ENCODE measurements around the gene HAVCR2. TPM values are rescaled to one million over a fixed set of nuclear protein-coding genes. Genes with fewer than 3 reads are reported as not detected.

HAVCR2 gene
- total and polyA plus RNA-seq, 10 of the 15 experiments (the other 5 are each of a cell fraction or from before 2014, with no cell fraction given): 5.2 to 7.5 (median 6.9) TPM

- FAIRE-seq (no peak), DNase-seq (ENCODE audit: low read depth, low spot score) (no peak), ATAC-seq (no peak)
- ChIA-PET RAD21 (ENCODE audit: unreplicated experiment) (interaction anchor here (2.0 kb wide), 1 partner anchor 9 kb away, joined by 8 read pairs; no protein-coding TSS in a partner anchor), POLR2A (interaction anchor here (0.6 to 1.3 kb wide), 2 partner anchors 116 to 187 kb away, joined by 3 read pairs; no protein-coding TSS in a partner anchor), SMC1A (ENCODE audit: uncharacterized antibody, unreplicated experiment) (interaction anchor here (0.6 to 2.0 kb wide), 5 partner anchors 8 to 25 kb away, joined by 3 to 9 read pairs (median 3); no protein-coding TSS in a partner anchor), CTCF (interaction anchor here (1.4 kb wide), 2 partner anchors 9 to 15 kb away, joined by 3 to 5 read pairs; no protein-coding TSS in a partner anchor)
- no peaks in the 10 kb centered on the region; the same call in none of the 2 replicates for H3K79me2 ChIP-seq (ENCODE audit: control insufficient read depth, insufficient read depth, low read length)
- whole genome bisulfite sequencing (ENCODE audit: insufficient coverage, insufficient replicate concordance, low lambda C conversion rate, missing lambda C conversion rate): 100% methylated on average over 3 of the region's 3 CpGs
- peaks cover 12% of the 10 kb centered on the region for H3K4me1 ChIP-seq (ENCODE audit: control insufficient read depth, insufficient read depth, low read length)
- peak overlapping the region; percentile 39; the same call in 1 of the 2 replicates for H3K4me2 ChIP-seq (ENCODE audit: control insufficient read depth, insufficient read depth)
- H3K36me3 ChIP-seq (ENCODE audit: control insufficient read depth in 2 of 2, insufficient read depth in 2 of 2, low read length in 1 of 2): no peaks in the 10 kb centered on the region
- in situ Hi-C loops (cut with MboI): no loop called here
- no peaks in the 10 kb centered on the region for H3K27me3 ChIP-seq (replicated peaks in 1 of 2; ENCODE audit: control insufficient read depth in 2 of 2, insufficient read depth in 2 of 2, low read length in 1 of 2)
- no peak for TF ChIP-seq FOS (IDR thresholded peaks at IDR 0.05; ENCODE audit: borderline replicate concordance, extremely low read depth, insufficient read length)
- no peak for TF ChIP-seq PAX5 (IDR thresholded peaks at IDR 0.05; ENCODE audit: borderline replicate concordance, low read depth, low read length)
- no peak for TF ChIP-seq PKNOX1 (IDR thresholded peaks at IDR 0.05)
- TF ChIP-seq ZNF622 (IDR thresholded peaks at IDR 0.05): no peak
- no peak for TF ChIP-seq HSF1 (IDR thresholded peaks at IDR 0.05; ENCODE audit: low read depth, low read length)
- no peak for TF ChIP-seq HDAC2 (IDR thresholded peaks at IDR 0.05)
- no peak for TF ChIP-seq ATF2 (IDR thresholded peaks at IDR 0.05; ENCODE audit: low read length)
- TF ChIP-seq CBX5 (IDR thresholded peaks at IDR 0.05; ENCODE audit: low read depth): no peak
- TF ChIP-seq PRDM15 (CRISPR knock-in tag; IDR thresholded peaks at IDR 0.05): no peak
- no peak for TF ChIP-seq MTA2 (IDR thresholded peaks at IDR 0.05; ENCODE audit: low read depth)
- TF ChIP-seq PML (IDR thresholded peaks at IDR 0.05; ENCODE audit: low read length): no peak
- TF ChIP-seq BCLAF1 (IDR thresholded peaks at IDR 0.05): no peak
- TF ChIP-seq POLR2AphosphoS2 (IDR thresholded peaks at IDR 0.05; ENCODE audit: low read depth, low read length): no peak
- no peaks in the 10 kb centered on the region for H3K9me3 ChIP-seq (replicated peaks; ENCODE audit: control insufficient read depth, insufficient read depth, low read length)
- no peak overlapping the region; the same call in 1 of the 2 replicates for H3K9ac ChIP-seq (ENCODE audit: control insufficient read depth, insufficient read depth, low read length)
- no peaks in the 10 kb centered on the region for H4K20me1 ChIP-seq (ENCODE audit: control insufficient read depth, insufficient read depth)
- H3K4me3 ChIP-seq: no peak overlapping the region; the same call in 1 of the 2 replicates
- BruUV-seq (replicated peaks): no TSS peak
- H3K27ac ChIP-seq (ENCODE audit: control insufficient read depth, insufficient read depth): 0 out of 2 replicates have a peak overlapping the region, but pooled peaks have one; percentile 22
- peak overlapping the region; percentile 29 for H2AFZ ChIP-seq (ENCODE audit: control insufficient read depth, low read depth, low read length)
- intact Hi-C loops (cut with micrococcal nuclease; ENCODE audit: unreplicated experiment): no loop called here
Observed at GRCh38 chr5:157107508-157107907, 1.3 kb downstream of the HAVCR2 start.

Data from GM12878 (cell line).